Suprapubic skin (tissue), 4 donors: ENCODE data around the gene CTNNA3. TPM values are rescaled to one million over a fixed set of nuclear protein-coding genes. Genes with fewer than 3 reads are reported as not detected.

Source experiments
- DNase-seq, 2 donors: peaks; one replicate each; pipeline ENCODE4 v3.0.0-alpha.2; 2019; ENCODE audit warnings: low spot score in 2 of 2
- H3K27ac ChIP-seq: fragments of 200-600 bp; sonication (generic); one replicate; pipeline ENCODE4 v1.5.1; 2019
- H3K27me3 ChIP-seq: fragments of 200-600 bp; sonication (generic); one replicate; pipeline ENCODE4 v1.5.1; 2019
- H3K36me3 ChIP-seq: fragments of 200-600 bp; sonication (generic); one replicate; pipeline ENCODE4 v1.5.1; 2019
- H3K4me1 ChIP-seq: fragments of 200-600 bp; sonication (generic); one replicate; pipeline ENCODE4 v1.5.1; 2019
- H3K4me3 ChIP-seq: fragments of 200-600 bp; sonication (generic); one replicate; pipeline ENCODE4 v1.5.1; 2019; ENCODE audit warnings: mild to moderate bottlenecking
- H3K9me3 ChIP-seq: fragments of 200-600 bp; sonication (generic); one replicate; pipeline ENCODE4 v1.5.1; 2019
- EP300 ChIP-seq: sonication (generic); formaldehyde crosslinking; IDR thresholded peaks from one replicate; pipeline ENCODE4 v1.6.1; 2017; ENCODE audit warnings: antibody characterized with exemption
- POLR2A ChIP-seq, 2 donors: fragments of 450-650 bp; IDR thresholded peaks; one replicate each; pipeline ENCODE4 v1.6.1; 2017; ENCODE audit warnings: antibody characterized with exemption in 2 of 2, mild to moderate bottlenecking in 2 of 2, moderate library complexity in 2 of 2
- POLR2AphosphoS5 ChIP-seq, 3 donors: sonication (generic); formaldehyde crosslinking; IDR thresholded peaks; one replicate each; pipeline ENCODE4 v1.6.1; 2017; ENCODE audit warnings: antibody characterized with exemption in 3 of 3
- WGBS: methylation state at CpG from one replicate; pipeline ENCODE4 v1.1.5; 2018; 5-methylcytosine and 5-hydroxymethylcytosine counted together
- total RNA-seq, 4 donors: library from RNA; depleted of rRNA; stranded (reverse); fragments of >200 nt; gene quantifications; one replicate each; pipeline ENCODE4 v1.1.0, GENCODE V29; 2016
- TF ChIP-seq, protein P1 (sequence below), 2 donors: fragments of 200-600 bp in 1 of 2; fragments of 450-650 bp in 1 of 2; sonication (generic) in 1 of 2; IDR thresholded peaks; one replicate each; pipeline ENCODE4 v1.5.1; 2016 to 2019; ENCODE audit warnings: antibody characterized with exemption in 2 of 2, mild to moderate bottlenecking in 1 of 2, moderate library complexity in 1 of 2

CTNNA3 gene
- total RNA-seq, 4 donors from 2014 or later, result 0.08 to 0.29 (median 0.21) TPM

DNA sequence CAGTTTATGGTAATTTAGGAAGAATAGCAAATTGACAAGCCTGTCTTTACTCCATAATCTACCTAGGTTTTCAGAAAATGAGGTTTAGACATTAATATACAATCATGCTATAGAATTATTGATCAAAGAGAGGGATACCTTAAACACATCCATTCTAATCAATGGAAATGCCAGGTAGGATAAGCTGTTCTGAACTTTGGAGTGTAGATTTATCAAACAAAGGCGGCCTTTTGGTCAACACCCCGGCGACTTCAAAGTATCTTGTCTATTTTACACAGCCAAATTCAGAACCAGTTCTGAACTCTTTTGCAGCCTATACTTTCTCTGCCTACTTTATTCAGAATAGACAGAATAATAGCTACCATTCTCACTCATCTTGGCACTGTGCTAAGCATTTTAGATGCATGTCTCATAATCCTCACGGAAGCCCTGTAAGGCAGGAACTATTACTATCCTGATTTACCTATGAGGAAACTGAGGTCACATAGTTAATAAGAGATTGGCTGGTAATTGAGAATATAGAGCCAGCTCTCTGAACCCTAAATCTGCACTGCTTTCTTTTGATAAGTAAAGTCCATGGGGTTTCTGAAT is 1412.0 kb downstream of the CTNNA3 start:
- Histone ChIP-seq H3K27me3 (no peaks in the 10 kb centered on the region), H3K9me3 (no peaks in the 10 kb centered on the region), H3K4me1 (no peaks in the 10 kb centered on the region), H3K36me3 (no peaks in the 10 kb centered on the region), H3K4me3 (no peak overlapping the region), H3K27ac (no peak overlapping the region)
- 87% methylated on average over 4 of the region's 4 CpGs for WGBS
- DNase-seq, result no peak
- TF ChIP-seq EP300, result no peak
- TF ChIP-seq, protein P1, sequence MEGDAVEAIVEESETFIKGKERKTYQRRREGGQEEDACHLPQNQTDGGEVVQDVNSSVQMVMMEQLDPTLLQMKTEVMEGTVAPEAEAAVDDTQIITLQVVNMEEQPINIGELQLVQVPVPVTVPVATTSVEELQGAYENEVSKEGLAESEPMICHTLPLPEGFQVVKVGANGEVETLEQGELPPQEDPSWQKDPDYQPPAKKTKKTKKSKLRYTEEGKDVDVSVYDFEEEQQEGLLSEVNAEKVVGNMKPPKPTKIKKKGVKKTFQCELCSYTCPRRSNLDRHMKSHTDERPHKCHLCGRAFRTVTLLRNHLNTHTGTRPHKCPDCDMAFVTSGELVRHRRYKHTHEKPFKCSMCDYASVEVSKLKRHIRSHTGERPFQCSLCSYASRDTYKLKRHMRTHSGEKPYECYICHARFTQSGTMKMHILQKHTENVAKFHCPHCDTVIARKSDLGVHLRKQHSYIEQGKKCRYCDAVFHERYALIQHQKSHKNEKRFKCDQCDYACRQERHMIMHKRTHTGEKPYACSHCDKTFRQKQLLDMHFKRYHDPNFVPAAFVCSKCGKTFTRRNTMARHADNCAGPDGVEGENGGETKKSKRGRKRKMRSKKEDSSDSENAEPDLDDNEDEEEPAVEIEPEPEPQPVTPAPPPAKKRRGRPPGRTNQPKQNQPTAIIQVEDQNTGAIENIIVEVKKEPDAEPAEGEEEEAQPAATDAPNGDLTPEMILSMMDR (IDR thresholded peaks at IDR 0.05), result no peak
- TF ChIP-seq POLR2AphosphoS5 (IDR thresholded peaks at IDR 0.05), result no peak
- no peak for TF ChIP-seq POLR2A (IDR thresholded peaks at IDR 0.05)

DNA sequence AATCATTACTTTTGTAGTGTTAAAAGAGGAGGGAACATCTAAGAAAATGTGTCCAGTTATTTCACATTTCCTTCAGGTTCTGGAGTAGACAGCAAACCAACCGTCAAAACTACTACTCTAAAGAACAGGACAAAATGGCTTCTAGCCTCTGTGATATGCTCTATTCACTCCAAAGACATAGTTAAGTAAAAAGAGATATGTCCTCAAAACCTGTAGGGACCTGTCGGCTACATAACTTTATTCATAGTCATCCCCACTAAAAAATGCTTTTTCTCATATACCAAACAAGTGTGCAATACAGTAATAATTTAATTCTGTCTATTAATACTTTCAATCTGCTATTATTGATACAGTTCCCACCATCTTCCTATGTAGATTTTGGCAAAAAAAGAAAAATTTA is 1412.9 kb downstream of the CTNNA3 start:
- Histone ChIP-seq H3K4me1 (no peaks in the 10 kb centered on the region), H3K4me3 (no peak overlapping the region), H3K27ac (no peak overlapping the region), H3K27me3 (no peaks in the 10 kb centered on the region), H3K9me3 (no peaks in the 10 kb centered on the region), H3K36me3 (no peaks in the 10 kb centered on the region)
- WGBS, result 58% methylated on average over 2 of the region's 2 CpGs
- no peak for TF ChIP-seq EP300
- TF ChIP-seq, protein P1 (IDR thresholded peaks at IDR 0.05), result no peak
- TF ChIP-seq POLR2A (IDR thresholded peaks at IDR 0.05), result no peak
- TF ChIP-seq POLR2AphosphoS5 (IDR thresholded peaks at IDR 0.05), result no peak
- DNase-seq, result no peak

DNA sequence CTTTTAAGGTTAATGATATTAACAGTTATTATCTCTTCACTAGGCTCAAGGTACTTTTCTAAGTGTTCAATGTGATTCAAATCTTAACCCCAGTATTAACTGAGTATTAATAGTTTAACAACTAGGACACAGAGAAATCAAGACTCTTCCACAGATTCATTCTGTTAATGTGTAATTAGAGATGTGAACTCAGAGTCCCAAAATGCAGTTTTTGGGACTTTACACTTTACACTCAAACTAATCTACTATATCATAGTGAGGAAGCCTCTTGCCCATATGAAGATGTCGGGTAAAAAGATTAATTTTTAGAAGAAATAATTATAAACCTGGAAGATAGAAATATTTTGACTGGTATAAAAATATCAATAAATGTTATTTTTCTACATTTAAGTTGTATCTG is 1414.7 kb downstream of the CTNNA3 start:
- no peak for DNase-seq
- Histone ChIP-seq H3K4me3 (no peak overlapping the region), H3K27ac (no peak overlapping the region), H3K36me3 (no peaks in the 10 kb centered on the region), H3K27me3 (no peaks in the 10 kb centered on the region), H3K9me3 (no peaks in the 10 kb centered on the region), H3K4me1 (no peaks in the 10 kb centered on the region)
- TF ChIP-seq POLR2AphosphoS5 (IDR thresholded peaks at IDR 0.05) (no peak), POLR2A (IDR thresholded peaks at IDR 0.05) (no peak), EP300 (no peak)
- TF ChIP-seq, protein P1 (IDR thresholded peaks at IDR 0.05), result no peak
- WGBS, result 81% methylated on average over 1 of the region's 1 CpG

DNA sequence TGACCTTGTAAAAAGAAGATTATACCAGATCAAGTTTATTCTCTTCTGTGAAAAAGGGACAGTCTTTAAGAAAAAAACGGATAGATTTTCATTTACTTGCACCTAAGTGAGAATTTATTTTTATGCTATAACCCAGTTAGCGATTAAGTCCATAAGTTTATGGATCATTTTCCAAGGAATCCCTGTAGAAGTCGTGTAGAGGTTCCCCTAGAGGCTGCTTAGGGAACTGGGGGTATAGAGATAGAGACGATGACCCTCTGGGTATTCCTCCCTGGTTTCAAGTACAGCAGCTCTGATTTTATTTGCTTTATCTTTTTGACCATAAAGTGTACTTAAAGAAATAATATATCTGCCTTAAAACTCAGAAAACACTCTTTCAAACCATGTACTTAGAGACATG is 1418.5 kb downstream of the CTNNA3 start:
- Histone ChIP-seq H3K4me1 (no peaks in the 10 kb centered on the region), H3K27me3 (no peaks in the 10 kb centered on the region), H3K27ac (no peak overlapping the region), H3K4me3 (no peak overlapping the region), H3K9me3 (no peaks in the 10 kb centered on the region), H3K36me3 (no peaks in the 10 kb centered on the region)
- TF ChIP-seq POLR2A (IDR thresholded peaks at IDR 0.05) (no peak), POLR2AphosphoS5 (IDR thresholded peaks at IDR 0.05) (no peak), EP300 (no peak)
- TF ChIP-seq, protein P1 (IDR thresholded peaks at IDR 0.05), result no peak
- DNase-seq, result no peak
- WGBS, result 70% methylated on average over 4 of the region's 4 CpGs

DNA sequence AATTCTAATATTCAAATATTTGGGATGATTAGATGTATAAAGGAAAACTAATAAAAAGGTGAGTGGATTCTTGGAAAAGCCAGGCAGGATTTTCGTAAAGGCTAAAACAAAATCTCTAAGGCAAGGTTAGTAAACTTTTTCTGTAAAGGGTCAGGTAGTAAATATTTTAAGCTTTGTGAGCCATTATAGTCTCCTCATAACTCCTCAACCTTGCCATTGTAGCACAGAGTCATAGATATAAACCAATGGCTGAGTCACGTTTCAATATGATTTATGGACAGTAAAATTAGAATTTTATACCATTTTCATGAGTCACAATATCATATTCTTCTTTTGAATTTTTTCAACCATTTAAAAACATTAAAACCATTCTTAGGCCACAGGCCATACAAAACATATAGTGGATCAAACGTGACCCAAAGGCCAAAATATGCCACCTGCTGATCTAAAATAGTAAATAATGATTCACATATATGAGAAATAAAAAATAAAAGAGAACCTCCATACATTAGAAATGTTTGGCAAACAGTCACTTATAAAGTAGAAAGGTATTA is 1422.0 kb downstream of the CTNNA3 start:
- WGBS, result 80% methylated on average over 3 of the region's 3 CpGs
- Histone ChIP-seq H3K4me3 (no peak overlapping the region), H3K9me3 (no peaks in the 10 kb centered on the region), H3K27ac (no peak overlapping the region), H3K36me3 (no peaks in the 10 kb centered on the region), H3K27me3 (no peaks in the 10 kb centered on the region), H3K4me1 (no peaks in the 10 kb centered on the region)
- no peak for DNase-seq
- TF ChIP-seq POLR2A (IDR thresholded peaks at IDR 0.05) (no peak), POLR2AphosphoS5 (IDR thresholded peaks at IDR 0.05) (no peak), EP300 (no peak)
- TF ChIP-seq, protein P1 (IDR thresholded peaks at IDR 0.05), result no peak
